DMS114 treated with DMSO at 0.1 percent for 48 hours (cell line): Measurements from ENCODE around the gene ENTPD2.

Experiments
- DNase-seq: peaks from one replicate; lab custom pipeline; 2025; ENCODE audit not compliant: unreplicated experiment; lab: John Stamatoyannopoulos, UW

ENTPD2 gene

DNA sequence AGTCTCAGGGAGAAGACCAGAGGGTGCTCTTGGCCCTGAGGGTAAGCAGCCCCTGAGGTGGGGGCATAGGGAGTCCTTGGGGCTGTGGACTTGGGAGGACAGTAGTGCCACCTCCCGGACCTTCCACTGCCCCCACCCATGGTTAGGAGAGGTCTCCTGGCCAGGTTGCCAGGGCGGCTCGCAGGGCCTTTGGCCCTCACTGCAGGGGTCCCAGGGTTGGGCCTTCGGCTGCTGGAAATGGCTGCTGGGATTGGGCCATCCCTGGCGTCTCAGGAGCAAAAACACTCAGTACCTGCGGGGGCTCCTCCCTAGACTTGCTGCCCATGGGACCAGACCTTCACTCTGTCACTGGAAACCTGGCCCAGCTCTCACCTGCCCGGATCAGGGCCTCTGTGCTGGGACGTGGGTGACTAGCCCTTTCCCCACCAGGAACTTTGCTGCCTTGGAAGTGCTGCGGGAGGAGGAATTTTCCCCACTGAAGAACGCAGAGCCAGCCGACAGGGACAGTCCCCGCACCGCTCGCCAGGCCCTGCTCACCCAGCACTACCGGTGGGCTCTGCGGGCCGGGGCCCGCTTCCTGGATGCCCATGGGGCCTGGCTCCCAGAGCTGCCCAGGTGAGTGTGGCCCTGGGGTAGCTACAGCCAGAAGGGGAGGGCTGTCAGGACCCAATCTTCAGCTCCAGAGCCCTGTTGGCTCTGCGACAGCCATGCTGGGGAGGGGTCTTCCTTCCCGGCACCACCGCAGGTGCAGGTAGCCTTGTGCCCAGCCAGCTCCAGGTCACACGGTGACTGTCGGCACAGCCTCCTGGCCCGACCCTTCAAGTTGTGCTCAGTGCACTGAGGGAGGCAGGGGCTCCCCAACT lies 26.6 kb upstream of the ENTPD2 start:
- no peak for DNase-seq

DNA sequence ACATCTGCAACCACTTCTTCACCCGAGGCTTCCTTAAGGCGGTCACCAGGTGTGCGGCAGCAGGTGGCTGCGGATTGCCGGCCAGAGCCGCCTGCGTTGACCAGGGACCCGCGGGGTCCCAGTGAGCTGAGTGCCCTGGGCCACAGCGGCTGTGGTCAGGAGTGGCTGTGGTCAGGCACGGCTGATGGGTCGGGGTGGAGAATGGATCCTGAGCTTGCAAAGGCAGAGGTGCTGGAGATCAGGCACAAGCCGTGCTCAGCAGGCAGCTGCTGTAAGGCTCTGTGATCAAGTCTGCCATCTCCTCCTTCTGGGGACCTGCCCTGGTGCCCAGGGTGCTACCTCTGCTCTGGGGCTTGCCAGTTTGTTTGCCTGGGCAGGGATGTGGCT lies 25.5 kb upstream of the ENTPD2 start:
- no peak for DNase-seq

DNA sequence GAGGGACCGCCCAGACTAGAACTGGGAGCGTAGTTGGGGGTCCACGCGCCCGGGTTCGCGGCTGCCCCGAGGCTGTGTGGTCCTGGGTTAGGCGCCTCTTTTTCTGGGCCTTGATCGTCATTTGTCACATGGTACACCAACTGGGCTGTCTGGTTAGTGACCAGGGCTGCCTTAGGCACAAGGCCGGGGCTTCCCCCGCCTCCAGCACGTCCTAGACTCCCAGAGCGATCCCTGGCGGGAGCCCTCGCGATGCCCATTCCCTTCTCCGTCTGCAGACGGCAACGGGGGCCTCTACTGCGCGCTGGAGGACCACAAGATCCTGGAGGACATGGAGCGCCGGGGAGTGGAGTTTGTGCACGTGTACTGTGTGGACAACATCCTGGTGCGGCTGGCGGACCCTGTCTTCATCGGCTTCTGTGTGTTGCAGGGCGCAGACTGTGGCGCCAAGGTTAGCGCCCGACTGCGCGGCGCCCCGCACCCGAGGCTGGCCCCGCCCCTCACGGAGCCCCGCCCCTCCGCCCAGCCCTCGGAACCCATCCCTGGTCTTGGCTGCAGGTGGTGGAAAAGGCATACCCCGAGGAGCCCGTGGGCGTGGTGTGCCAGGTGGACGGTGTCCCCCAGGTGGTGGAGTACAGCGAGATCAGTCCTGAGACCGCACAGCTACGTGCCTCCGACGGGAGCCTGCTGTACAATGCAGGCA lies 25.0 kb upstream of the ENTPD2 start:
- no peak for DNase-seq

DNA sequence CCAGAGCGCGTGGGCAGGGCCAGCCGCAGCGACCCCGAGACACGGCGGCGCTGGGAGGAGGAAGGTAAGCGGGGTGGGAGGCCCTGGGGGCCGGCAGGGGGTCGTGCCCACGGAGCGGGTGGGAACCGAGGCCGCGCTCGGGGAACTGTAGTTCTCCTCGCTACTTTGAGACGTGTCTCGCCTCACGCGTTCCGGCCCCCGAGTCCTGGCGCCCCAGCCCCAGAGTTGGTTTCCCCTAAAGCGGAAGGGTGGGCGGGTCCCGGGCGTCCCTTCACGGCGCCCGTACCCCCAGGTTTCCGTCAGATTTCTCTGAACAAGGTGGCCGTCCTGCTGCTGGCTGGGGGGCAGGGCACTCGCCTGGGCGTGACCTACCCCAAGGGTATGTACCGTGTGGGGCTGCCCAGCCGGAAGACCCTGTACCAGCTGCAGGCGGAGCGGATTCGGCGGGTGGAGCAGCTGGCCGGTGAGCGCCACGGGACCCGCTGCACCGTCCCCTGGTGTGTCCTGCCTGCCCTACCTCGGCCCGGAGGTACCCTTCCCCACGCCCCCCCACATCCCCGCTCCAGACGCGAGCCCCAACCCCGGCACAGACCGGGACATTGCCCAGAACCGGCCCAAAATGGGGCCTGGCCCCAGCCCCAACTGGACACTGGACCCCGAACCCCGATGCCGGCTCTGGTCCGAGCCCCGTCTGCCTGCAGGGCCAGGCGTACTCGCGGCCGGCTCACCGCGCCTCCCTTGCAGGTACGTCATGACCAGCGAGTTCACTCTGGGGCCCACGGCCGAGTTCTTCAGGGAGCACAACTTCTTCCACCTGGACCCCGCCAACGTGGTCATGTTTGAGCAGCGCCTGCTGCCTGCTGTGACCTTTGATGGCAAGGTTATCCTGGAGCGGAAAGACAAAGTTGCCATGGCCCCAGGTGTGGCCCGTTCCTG lies 24.2 kb upstream of the ENTPD2 start:
- DNase-seq: no peak

- DNase-seq: no peak
Observed at GRCh38 chr9:137077010-137077747, 23.3 kb upstream of the ENTPD2 start, which contains the start of gene UAP1L1. Gene UAP1L1 (plus strand): TSS chr9:137077517. CDS start chr9:137077533, 16 bp downstream.

DNA sequence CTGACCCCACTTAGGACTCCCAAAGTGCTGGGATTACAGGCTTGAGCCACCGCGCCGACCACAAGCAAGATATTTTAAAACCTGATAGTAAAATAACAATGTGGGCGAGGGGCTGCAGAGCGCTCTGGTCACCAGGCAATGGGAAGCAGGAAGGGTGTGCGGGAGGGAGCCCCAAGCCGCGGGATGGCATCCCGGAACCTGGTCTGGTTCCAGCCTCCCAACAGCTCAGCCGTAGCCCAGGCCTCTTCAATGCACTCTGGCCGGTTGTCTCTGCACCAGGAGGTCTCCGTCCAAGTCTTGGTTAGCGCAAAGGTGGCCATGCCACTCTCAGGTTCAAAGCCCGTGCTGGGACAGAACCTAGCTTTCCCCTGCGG lies 22.8 kb upstream of the ENTPD2 start:
- DNase-seq: no peak

- no peak for DNase-seq
Observed at GRCh38 chr9:137075275-137075775, 21.5 kb upstream of the ENTPD2 start.

- DNase-seq: no peak
Observed at GRCh38 chr9:137074657-137075274, 20.9 kb upstream of the ENTPD2 start.

GRCh38 chr9:137073992-137074399 lies 20.1 kb upstream of the ENTPD2 start:
- no peak for DNase-seq

DNA sequence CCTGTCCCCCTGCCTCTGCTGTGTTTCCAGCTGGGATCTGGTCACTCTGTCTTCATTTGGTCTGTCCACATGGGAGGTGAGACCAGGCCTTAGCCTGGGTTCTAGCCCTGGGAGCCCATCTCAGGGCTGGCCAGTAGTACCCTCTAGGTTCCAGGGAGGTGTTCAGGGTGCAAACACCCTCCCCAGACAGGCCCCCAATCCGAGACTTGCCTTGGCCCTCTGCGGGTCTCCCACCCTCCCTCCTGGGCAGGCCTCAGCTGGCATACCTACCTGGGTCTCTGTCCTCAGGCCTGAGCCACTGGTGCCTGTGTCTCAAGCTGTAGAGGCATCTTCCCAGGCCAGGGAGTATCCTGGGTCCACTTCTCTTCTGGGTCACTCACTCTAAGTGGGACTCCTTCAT lies 17.4 kb upstream of the ENTPD2 start:
- DNase-seq: no peak

DNA sequence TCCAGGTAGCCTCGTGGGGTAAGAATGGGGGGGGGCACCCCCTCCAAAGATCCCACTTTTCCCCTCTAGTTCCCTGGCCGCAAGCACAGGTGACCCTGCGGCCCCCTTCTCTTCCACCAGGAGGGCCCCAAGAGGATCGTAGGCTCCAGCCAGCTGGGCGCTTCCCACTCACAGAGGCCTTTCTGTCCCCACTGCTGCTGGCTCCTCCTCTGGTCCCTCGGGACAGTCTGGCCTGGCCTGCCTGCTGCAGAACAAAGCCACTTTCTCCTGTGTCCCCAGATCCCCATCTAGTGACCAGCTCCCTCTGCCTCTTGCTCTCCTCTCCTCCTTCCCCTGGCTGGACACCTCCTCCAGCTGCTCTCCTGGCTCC lies 17.0 kb upstream of the ENTPD2 start:
- DNase-seq: no peak

- peak; percentile 69 for DNase-seq
Observed at GRCh38 chr9:137070201-137070905, 16.5 kb upstream of the ENTPD2 start, which contains the start of gene SAPCD2. Gene SAPCD2 (minus strand): TSS chr9:137070557. CDS start chr9:137070460, 97 bp downstream.

- DNase-seq: no peak
Observed at GRCh38 chr9:137069508-137070091, 15.7 kb upstream of the ENTPD2 start.

DNA sequence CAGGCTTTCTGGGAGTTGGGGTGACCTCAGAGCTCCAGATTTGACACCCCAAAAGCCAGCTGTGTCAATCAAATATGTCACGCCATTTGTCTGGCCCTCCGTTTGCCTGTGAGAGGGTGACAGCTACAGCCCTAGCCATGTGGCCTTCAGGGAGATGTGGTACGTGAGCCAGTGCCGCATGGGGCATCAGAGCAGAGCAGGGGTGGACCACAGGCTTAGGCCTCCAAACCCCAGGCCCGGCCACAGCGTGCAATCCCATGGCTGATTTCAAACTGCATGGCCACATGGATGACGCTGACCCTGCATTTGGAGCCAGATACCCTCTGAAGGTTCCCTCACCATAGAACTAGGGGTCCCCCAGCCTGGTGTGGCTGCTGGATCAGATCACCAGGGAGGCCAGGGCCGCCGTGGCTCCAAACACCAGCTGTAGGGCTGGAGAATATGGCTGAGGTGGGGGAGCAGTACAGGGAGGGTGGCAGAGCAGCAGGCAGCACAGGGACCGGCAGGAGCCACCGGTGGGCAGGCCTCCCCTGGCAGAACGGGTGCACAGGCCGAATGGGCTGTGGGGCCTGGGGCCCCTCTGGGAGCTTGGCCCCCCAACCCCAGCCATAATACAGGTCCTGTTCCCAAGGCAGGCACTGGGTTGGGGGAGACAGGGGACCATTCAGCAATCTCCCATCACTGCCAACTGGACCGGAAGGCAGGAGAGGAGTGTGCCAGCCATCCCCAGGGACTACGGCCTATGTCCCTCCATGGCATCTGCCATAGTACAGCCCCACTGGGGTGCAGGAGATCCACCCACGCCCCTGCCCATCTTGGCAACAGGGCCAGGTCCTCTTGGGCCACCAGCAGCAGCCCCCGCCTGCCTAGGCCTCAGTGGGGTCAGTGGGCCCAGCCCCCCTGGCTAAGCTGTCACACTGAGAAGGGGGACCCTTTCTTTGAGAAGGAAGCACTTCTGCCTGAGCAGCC lies 15.0 kb upstream of the ENTPD2 start:
- DNase-seq: no peak

DNA sequence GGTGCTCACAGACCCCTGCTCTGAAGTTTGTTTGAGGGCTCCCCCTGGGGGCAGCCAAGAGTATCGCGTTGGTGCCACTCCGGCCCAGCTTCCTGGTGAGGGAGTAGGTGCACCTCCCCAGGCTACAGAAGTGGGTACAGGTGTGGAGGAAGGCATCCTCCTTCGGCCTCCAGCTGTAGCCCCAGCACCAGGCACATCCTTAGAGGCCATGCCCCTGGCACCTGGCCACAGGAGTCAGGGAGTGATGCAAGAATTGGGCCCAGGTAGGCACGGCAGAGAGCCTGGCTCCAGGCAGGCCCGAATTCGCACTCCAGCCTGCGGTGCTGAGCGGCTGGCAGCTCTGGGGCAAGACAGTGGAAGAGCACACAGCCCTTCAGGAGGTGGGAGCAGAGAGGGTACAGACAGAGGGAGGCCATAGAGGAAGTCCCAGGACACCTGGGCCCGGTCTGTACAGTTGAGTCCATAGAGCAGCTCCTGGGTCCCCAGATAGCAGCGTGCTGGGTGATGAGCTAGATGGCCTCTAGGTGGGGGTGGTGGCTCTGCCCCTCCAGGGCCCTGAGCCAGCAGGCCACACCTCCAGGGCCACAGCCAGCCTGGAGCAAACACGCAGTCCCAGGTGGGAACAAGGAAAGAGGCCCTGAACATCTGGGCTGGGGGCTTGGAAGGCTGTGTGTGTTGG lies 14.1 kb upstream of the ENTPD2 start:
- peak; percentile 25 for DNase-seq

DNA sequence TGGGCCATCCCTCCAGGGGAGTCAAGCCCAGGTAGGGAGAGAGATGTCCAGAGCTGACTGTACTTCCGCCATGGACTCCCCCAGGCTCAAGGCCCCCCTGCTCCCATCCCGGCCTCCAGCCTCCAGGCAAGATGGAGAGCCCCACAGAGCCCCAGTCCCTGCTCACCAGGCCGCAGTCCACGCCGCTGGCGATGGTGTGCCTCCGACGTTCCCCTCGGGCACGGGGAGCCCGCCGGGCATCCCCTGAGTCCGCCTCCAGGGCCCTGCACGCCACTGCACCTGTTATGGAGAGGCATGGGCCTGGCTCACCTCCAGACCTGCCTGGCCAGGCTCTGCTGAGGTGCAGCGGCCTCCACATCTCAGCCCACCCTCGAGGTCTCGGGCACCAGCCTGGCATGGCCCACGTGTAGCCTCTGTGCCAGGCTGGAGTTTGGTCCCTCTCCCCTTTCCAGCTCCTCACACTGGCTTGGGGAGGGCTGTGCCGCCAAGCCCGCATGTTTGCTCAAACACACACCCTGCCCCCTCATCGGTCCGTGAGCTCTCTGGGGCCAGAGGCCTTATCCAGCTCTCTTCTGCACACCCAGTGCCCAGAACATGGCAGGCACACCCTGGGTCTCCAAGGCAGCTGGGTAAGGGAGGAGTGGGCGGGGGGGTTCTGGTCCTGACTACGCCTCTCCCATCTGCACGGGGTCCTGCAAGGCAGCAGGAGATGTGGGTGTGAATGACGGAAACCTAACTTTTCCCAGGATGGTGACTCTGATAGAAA lies 12.4 kb upstream of the ENTPD2 start:
- no peak for DNase-seq
